Lower lobe of right lung (tissue), 2 donors: Measurements from ENCODE around the gene NFIC. TPM values are rescaled to one million over a fixed set of nuclear protein-coding genes. Genes with fewer than 3 reads are reported as not detected.

Source experiments
- ATAC-seq, 2 donors: fragments of 200-7000 bp; cut with Tn5 transposase; one replicate each; pipeline ENCODE4 v1.9.1; 2020 to 2022; ENCODE audit warnings: mild to moderate bottlenecking in 2 of 2, moderate library complexity in 2 of 2
- DNase-seq: peaks from one replicate; pipeline ENCODE4 v3.0.0-alpha.2; 2020
- H3K27ac ChIP-seq: fragments of 200-600 bp; one replicate; pipeline ENCODE4 v1.8.0; 2022
- H3K27me3 ChIP-seq: fragments of 200-600 bp; one replicate; pipeline ENCODE4 v1.8.0; 2022; ENCODE audit warnings: low read depth
- H3K36me3 ChIP-seq: fragments of 200-600 bp; one replicate; pipeline ENCODE4 v1.8.0; 2022; ENCODE audit warnings: mild to moderate bottlenecking
- H3K4me1 ChIP-seq: fragments of 200-600 bp; one replicate; pipeline ENCODE4 v1.8.0; 2022
- H3K4me3 ChIP-seq: fragments of 200-600 bp; one replicate; pipeline ENCODE4 v1.8.0; 2022; ENCODE audit warnings: mild to moderate bottlenecking
- H3K9me3 ChIP-seq: fragments of 200-600 bp; one replicate; pipeline ENCODE4 v1.8.0; 2022
- CTCF ChIP-seq: fragments of 200-600 bp; IDR thresholded peaks from one replicate; pipeline ENCODE4 v1.8.0; 2022; ENCODE audit warnings: antibody characterized with exemption, mild to moderate bottlenecking
- intact Hi-C: fragments of 100-400 bp; cut with DNase I; formaldehyde crosslinking; loops from one replicate; pipeline ENCODE4 v1.11.0; 2022
- total RNA-seq: library from RNA; stranded (reverse); fragmentation: NEBNext Ultra II Directional; extraction: Animal tissue kit (Norgen Biotek cat#: 25700); gene quantifications from one replicate; pipeline ENCODE4 v1.2.1, GENCODE V29; 2021
- donor health status: DM: no; HTN: yes; CAD: no; lungs with severe emphysema.

Gene NFIC
- total RNA-seq, 1 donor from 2014 or later, result 132 TPM

GRCh38 chr19:3378352-3379150, 12.2 kb downstream of the NFIC start:
- H3K4me1 ChIP-seq, result peaks cover 69% of the 10 kb centered on the region
- intact Hi-C loops, result no loop called here
- no peaks in the 10 kb centered on the region for H3K27me3 ChIP-seq
- TF ChIP-seq CTCF, result no peak
- no peaks in the 10 kb centered on the region for H3K9me3 ChIP-seq
- H3K36me3 ChIP-seq, result peaks cover 23% of the 10 kb centered on the region
- no peak for ATAC-seq
- no peak for DNase-seq
- H3K4me3 ChIP-seq, result no peak overlapping the region
- H3K27ac ChIP-seq, result no peak overlapping the region

GRCh38 chr19:3380829-3381228, 14.4 kb downstream of the NFIC start:
- peaks cover 69% of the 10 kb centered on the region for H3K4me1 ChIP-seq
- H3K9me3 ChIP-seq, result no peaks in the 10 kb centered on the region
- H3K36me3 ChIP-seq, result peaks cover 28% of the 10 kb centered on the region
- ATAC-seq (no peak), DNase-seq (no peak)
- no peak for TF ChIP-seq CTCF
- intact Hi-C loops, result no loop called here
- peak overlapping the region; percentile 41 for H3K27ac ChIP-seq
- H3K4me3 ChIP-seq, result no peak overlapping the region
- no peaks in the 10 kb centered on the region for H3K27me3 ChIP-seq

GRCh38 chr19:3381701-3382372, 15.5 kb downstream of the NFIC start:
- no peak for TF ChIP-seq CTCF
- DNase-seq, result no peak
- Histone ChIP-seq H3K4me1 (peaks cover 70% of the 10 kb centered on the region), H3K27ac (no peak overlapping the region), H3K9me3 (no peaks in the 10 kb centered on the region), H3K4me3 (no peak overlapping the region), H3K36me3 (peaks cover 28% of the 10 kb centered on the region), H3K27me3 (no peaks in the 10 kb centered on the region)
- intact Hi-C loops, result no loop called here
- ATAC-seq, result peak in 1 of 2 donors; percentile 3

- Histone ChIP-seq H3K36me3 (peaks cover 28% of the 10 kb centered on the region), H3K4me3 (no peak overlapping the region), H3K27ac (no peak overlapping the region), H3K27me3 (no peaks in the 10 kb centered on the region), H3K4me1 (peaks cover 77% of the 10 kb centered on the region), H3K9me3 (no peaks in the 10 kb centered on the region)
- DNase-seq (no peak), ATAC-seq (no peak)
- TF ChIP-seq CTCF, result no peak
- intact Hi-C loops, result no loop called here
These were observed 16.2 kb downstream of the NFIC start for GRCh38 chr19:3382460-3383100.

GRCh38 chr19:3383121-3383722, 16.8 kb downstream of the NFIC start:
- no peak for TF ChIP-seq CTCF
- DNase-seq (no peak), ATAC-seq (no peak)
- Histone ChIP-seq H3K27me3 (no peaks in the 10 kb centered on the region), H3K4me3 (no peak overlapping the region), H3K9me3 (no peaks in the 10 kb centered on the region), H3K36me3 (peaks cover 28% of the 10 kb centered on the region), H3K27ac (peak overlapping the region; percentile 28), H3K4me1 (peaks cover 84% of the 10 kb centered on the region)
- intact Hi-C loops, result no loop called here
